Measurements from ENCODE around the gene SLC37A3.

SLC37A3 gene

GRCh38 chr7:140384894-140385545, 13.3 kb downstream of the SLC37A3 start:
- Histone ChIP-seq H3K4me3 (no peak overlapping the region), H3K27ac (no peak overlapping the region)
- DNase-seq (ENCODE audit: low spot score), result no peak
- TF ChIP-seq CTCF (IDR thresholded peaks at IDR 0.05), result no peak

GRCh38 chr7:140383954-140384713, 14.2 kb downstream of the SLC37A3 start:
- no peak for TF ChIP-seq CTCF (IDR thresholded peaks at IDR 0.05)

GRCh38 chr7:140375892-140376730, 22.2 kb downstream of the SLC37A3 start:
- no peak overlapping the region for H3K4me3 ChIP-seq
- TF ChIP-seq CTCF (IDR thresholded peaks at IDR 0.05), result no peak
- no peak for DNase-seq (ENCODE audit: low spot score)
- no peak overlapping the region for H3K27ac ChIP-seq

More at GRCh38 chr7:140383954-140384713, 14.2 kb downstream of the SLC37A3 start:
- H3K4me3 ChIP-seq, result no peak overlapping the region
- DNase-seq (ENCODE audit: low spot score), result no peak
- no peak overlapping the region for H3K27ac ChIP-seq

GRCh38 chr7:140375323-140375722, 23.0 kb downstream of the SLC37A3 start:
- Histone ChIP-seq H3K27ac (no peak overlapping the region), H3K4me3 (no peak overlapping the region)
- no peak for TF ChIP-seq CTCF (IDR thresholded peaks at IDR 0.05)
- no peak for DNase-seq (ENCODE audit: low spot score)

- DNase-seq (ENCODE audit: low spot score), result no peak
- no peak for TF ChIP-seq CTCF (IDR thresholded peaks at IDR 0.05)
Measured at GRCh38 chr7:140369294-140369693, 29.0 kb downstream of the SLC37A3 start.

GRCh38 chr7:140367528-140367927, 30.8 kb downstream of the SLC37A3 start:
- no peak for DNase-seq (ENCODE audit: low spot score)
- TF ChIP-seq CTCF (IDR thresholded peaks at IDR 0.05), result no peak
- no peak overlapping the region for H3K4me3 ChIP-seq
- no peak overlapping the region for H3K27ac ChIP-seq

More at GRCh38 chr7:140369294-140369693, 29.0 kb downstream of the SLC37A3 start:
- Histone ChIP-seq H3K27ac (no peak overlapping the region), H3K4me3 (no peak overlapping the region)
